ENCODE measurements around the gene MOBP.

DNA sequence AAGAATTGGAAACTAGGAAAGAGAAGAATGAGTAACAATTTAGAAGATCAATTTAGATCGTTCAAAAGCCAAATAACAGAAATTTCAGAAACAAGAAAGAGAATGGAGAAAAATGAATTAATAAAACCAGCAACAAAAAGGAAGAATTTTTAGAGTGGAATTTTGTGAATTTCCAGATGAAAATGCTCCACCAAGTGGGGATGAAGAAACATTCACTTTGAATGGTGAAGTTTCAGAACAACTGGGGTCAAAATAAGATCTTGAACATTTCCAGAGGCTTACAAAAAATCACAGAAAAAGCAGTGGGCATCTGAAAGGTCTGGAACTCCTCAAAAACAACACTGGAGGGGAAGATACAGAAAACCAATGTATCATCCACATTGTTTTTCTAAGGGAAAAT lies 4.2 kb upstream of the MOBP start:
- TF ChIP-seq, protein P1, sequence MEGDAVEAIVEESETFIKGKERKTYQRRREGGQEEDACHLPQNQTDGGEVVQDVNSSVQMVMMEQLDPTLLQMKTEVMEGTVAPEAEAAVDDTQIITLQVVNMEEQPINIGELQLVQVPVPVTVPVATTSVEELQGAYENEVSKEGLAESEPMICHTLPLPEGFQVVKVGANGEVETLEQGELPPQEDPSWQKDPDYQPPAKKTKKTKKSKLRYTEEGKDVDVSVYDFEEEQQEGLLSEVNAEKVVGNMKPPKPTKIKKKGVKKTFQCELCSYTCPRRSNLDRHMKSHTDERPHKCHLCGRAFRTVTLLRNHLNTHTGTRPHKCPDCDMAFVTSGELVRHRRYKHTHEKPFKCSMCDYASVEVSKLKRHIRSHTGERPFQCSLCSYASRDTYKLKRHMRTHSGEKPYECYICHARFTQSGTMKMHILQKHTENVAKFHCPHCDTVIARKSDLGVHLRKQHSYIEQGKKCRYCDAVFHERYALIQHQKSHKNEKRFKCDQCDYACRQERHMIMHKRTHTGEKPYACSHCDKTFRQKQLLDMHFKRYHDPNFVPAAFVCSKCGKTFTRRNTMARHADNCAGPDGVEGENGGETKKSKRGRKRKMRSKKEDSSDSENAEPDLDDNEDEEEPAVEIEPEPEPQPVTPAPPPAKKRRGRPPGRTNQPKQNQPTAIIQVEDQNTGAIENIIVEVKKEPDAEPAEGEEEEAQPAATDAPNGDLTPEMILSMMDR (IDR thresholded peaks at IDR 0.05): no peak
- TF ChIP-seq POLR2AphosphoS5 (IDR thresholded peaks at IDR 0.05) (no peak), POLR2A (IDR thresholded peaks at IDR 0.05) (no peak), EP300 (IDR thresholded peaks at IDR 0.05) (no peak)

Data from stomach (tissue), 4 donors.